Kidney (tissue), 14 donors: Measurements from ENCODE around the gene ACSBG1. TPM values are rescaled to one million over a fixed set of nuclear protein-coding genes. Genes with fewer than 3 reads are reported as not detected.
"Not testable (repeated sequence)": the region's sequence is repeated elsewhere in the genome, so short reads cannot be mapped to it uniquely, and the experiment has no call there.

Experiments
- DNase-seq, 5 donors: peaks; one replicate each; pipeline ENCODE4 v3.0.0-alpha.2; 2013 to 2020
- FAIRE-seq: peaks from 2 replicates; lab custom pipeline; 2012; peaks lifted over from hg19 to GRCh38; lab: Jason Lieb, UNC
- H3K27ac ChIP-seq, 2 donors: one replicate each; pipeline ENCODE4 v1.7.0; 2013; ENCODE audit warnings: low read depth in 2 of 2, low read length in 2 of 2, inconsistent platforms in 1 of 2
- H3K27me3 ChIP-seq: one replicate; pipeline ENCODE4 v1.7.1; 2013; ENCODE audit warnings: low read length, inconsistent platforms; ENCODE audit not compliant: control insufficient read depth, insufficient read depth
- H3K36me3 ChIP-seq, 3 donors: one replicate each; pipeline versions ENCODE4 v1.7.0 to v1.7.1; 2013; ENCODE audit warnings: low read length in 3 of 3, control low read depth in 1 of 3, inconsistent platforms in 1 of 3; ENCODE audit not compliant: insufficient read depth in 3 of 3, control insufficient read depth in 2 of 3
- H3K4me1 ChIP-seq, 3 donors: one replicate each; pipeline versions ENCODE4 v1.7.0 to v1.7.1; 2013; ENCODE audit warnings: low read length in 3 of 3, inconsistent platforms in 1 of 3, low read depth in 1 of 3; ENCODE audit not compliant: control insufficient read depth in 2 of 3, insufficient read depth in 2 of 3
- H3K4me3 ChIP-seq, 3 donors: one replicate each; pipeline versions ENCODE4 v1.7.0 to v1.8.1; 2013; ENCODE audit warnings: low read length in 3 of 3, control low read depth in 1 of 3, inconsistent platforms in 1 of 3
- H3K9ac ChIP-seq, 3 donors: one replicate each; pipeline versions ENCODE4 v1.7.0 to v1.7.1; 2013; ENCODE audit warnings: low read length in 3 of 3, control low read depth in 1 of 3, inconsistent platforms in 1 of 3
- H3K9me3 ChIP-seq, 3 donors: one replicate each; pipeline versions ENCODE4 v1.7.0 to v1.7.1; 2013; ENCODE audit warnings: low read length in 3 of 3, control low read depth in 1 of 3, inconsistent platforms in 1 of 3; ENCODE audit not compliant: control insufficient read depth in 2 of 3, insufficient read depth in 1 of 3
- CTCF ChIP-seq: IDR thresholded peaks from 3 replicates; pipeline ENCODE4 v1.5.1; 2012; ENCODE audit warnings: mild to moderate bottlenecking, moderate library complexity, borderline replicate concordance; ENCODE audit not compliant: insufficient read depth; ENCODE audit errors: extremely low read depth
- intact Hi-C: fragments of 100-400 bp; cut with DNase I; formaldehyde crosslinking; loops from one replicate; pipeline ENCODE4 v1.11.1; 2022
- polyA plus RNA-seq: library from polyadenylated mRNA; stranded (reverse); fragments of 350-450 nt; fragmentation: Illumina TruSeq; extraction: RNeasy Lipid Tissue Mini Kit (QIAGEN cat#74804); gene quantifications from one replicate; pipeline ENCODE4 v1.2.3, GENCODE V29; 2014; ENCODE audit warnings: low read depth, low replicate concordance; ENCODE audit not compliant: insufficient read depth
- total RNA-seq: library from RNA; stranded (reverse); fragmentation: NEBNext Ultra II Directional; extraction: Animal tissue kit (Norgen Biotek cat#: 25700); gene quantifications from one replicate; pipeline ENCODE4 v1.2.1, GENCODE V29; 2021
- donor health status: control.
- donor health status: control.
- donor health status: control.
- donor health status: control.
- donor health status: control.
- donor health status: DM: yes; HTN: yes; CAD: no.
- donor health status: Normal renal cell carcinoma (clear cell type).

The ACSBG1 gene
- total and polyA plus RNA-seq, 2 donors from 2014 or later: 0.13 to 0.86 TPM

- Histone ChIP-seq H3K27ac (peak overlapping the region in 1 of 2 donors; percentile 28), H3K27me3 (no peaks in the 10 kb centered on the region), H3K9ac (no peak overlapping the region), H3K9me3 (no peaks in the 10 kb centered on the region), H3K4me1 (peaks cover 0 to 3% (median 2%) of the 10 kb centered on the region in 3 donors), H3K36me3 (no peaks in the 10 kb centered on the region), H3K4me3 (no peak overlapping the region)
- no peak for TF ChIP-seq CTCF
- intact Hi-C loops: loop anchor here (10.0 kb wide), 1 partner anchor 74 kb away; no protein-coding TSS in a partner anchor
- no peak for FAIRE-seq
- no peak for DNase-seq
Measured at GRCh38 chr15:78249131-78249530, 14.8 kb upstream of the ACSBG1 start.

- no peaks in the 10 kb centered on the region for H3K9me3 ChIP-seq
- intact Hi-C loops: loop anchor here (10.0 kb wide), 1 partner anchor 73 kb away; no protein-coding TSS in a partner anchor
- no peaks in the 10 kb centered on the region for H3K27me3 ChIP-seq
- no peak overlapping the region for H3K9ac ChIP-seq
- no peak for TF ChIP-seq CTCF
- H3K4me3 ChIP-seq: no peak overlapping the region
- no peak for FAIRE-seq
- DNase-seq: no peak
- no peaks in the 10 kb centered on the region for H3K36me3 ChIP-seq
- H3K4me1 ChIP-seq: peaks cover 0 to 14% (median 12%) of the 10 kb centered on the region in 3 donors
- no peak overlapping the region for H3K27ac ChIP-seq
Measured at GRCh38 chr15:78247911-78248310, 13.5 kb upstream of the ACSBG1 start.

GRCh38 chr15:78245976-78246620 is 11.7 kb upstream of the ACSBG1 start:
- H3K27ac ChIP-seq, H3K27me3 ChIP-seq, H3K4me3 ChIP-seq, FAIRE-seq, H3K9ac ChIP-seq, H3K9me3 ChIP-seq, H3K36me3 ChIP-seq, DNase-seq: not testable (repeated sequence)
- intact Hi-C loops: loop anchor here (10.0 kb wide), 1 partner anchor 71 kb away; no protein-coding TSS in a partner anchor
- H3K4me1 ChIP-seq: peaks cover 0 to 14% (median 12%) of the 10 kb centered on the region in 3 donors

GRCh38 chr15:78245392-78245791 is 11.0 kb upstream of the ACSBG1 start:
- FAIRE-seq, H3K4me3 ChIP-seq, H3K27ac ChIP-seq, H3K27me3 ChIP-seq, H3K9me3 ChIP-seq, H3K9ac ChIP-seq, H3K36me3 ChIP-seq: not testable (repeated sequence)
- intact Hi-C loops: loop anchor here (10.0 kb wide), 1 partner anchor 71 kb away; no protein-coding TSS in a partner anchor
- peaks cover 0 to 14% (median 12%) of the 10 kb centered on the region in 3 donors for H3K4me1 ChIP-seq
- DNase-seq: peak in 2 of 5 donors; percentile 15 to 29
